Middle frontal gyrus (tissue), 1 donor: ENCODE measurements around the gene SKOR1.

Experiments used
- DNase-seq: peaks from one replicate; pipeline ENCODE4 v3.0.0-alpha.2; 2015; ENCODE audit warnings: low spot score; ENCODE audit errors: extremely low spot score

SKOR1 gene

GRCh38 chr15:67831363-67831762 is 6.1 kb downstream of the SKOR1 start:
- no peak for DNase-seq

- no peak for DNase-seq
These were observed 6.8 kb downstream of the SKOR1 start for GRCh38 chr15:67832031-67832551.

GRCh38 chr15:67832897-67833709 is 7.8 kb downstream of the SKOR1 start:
- no peak for DNase-seq

GRCh38 chr15:67833710-67834511 is 8.6 kb downstream of the SKOR1 start:
- DNase-seq: no peak

- no peak for DNase-seq
These were observed 9.4 kb downstream of the SKOR1 start for GRCh38 chr15:67834581-67835296.

GRCh38 chr15:67835297-67836133 is 10.2 kb downstream of the SKOR1 start:
- no peak for DNase-seq

- no peak for DNase-seq
These were observed 10.8 kb downstream of the SKOR1 start for GRCh38 chr15:67836134-67836455.

GRCh38 chr15:67836477-67836876 is 11.2 kb downstream of the SKOR1 start:
- DNase-seq: no peak

- DNase-seq: no peak
These were observed 11.6 kb downstream of the SKOR1 start for GRCh38 chr15:67836955-67837354.

GRCh38 chr15:67838789-67839332 is 13.6 kb downstream of the SKOR1 start:
- no peak for DNase-seq

- DNase-seq: no peak
These were observed 14.2 kb downstream of the SKOR1 start for GRCh38 chr15:67839499-67839928.

GRCh38 chr15:67839929-67840748 is 14.8 kb downstream of the SKOR1 start, which contains the start of gene RNU6-1:
TSS of gene RNU6-1 (minus strand) at chr15:67840045.
- DNase-seq: peak; percentile 83

- DNase-seq: no peak
These were observed 15.6 kb downstream of the SKOR1 start for GRCh38 chr15:67840749-67841512.

- no peak for DNase-seq
These were observed 16.1 kb downstream of the SKOR1 start for GRCh38 chr15:67841513-67841762.

- no peak for DNase-seq
These were observed 17.8 kb downstream of the SKOR1 start for GRCh38 chr15:67843092-67843501.

GRCh38 chr15:67843571-67844387 is 18.5 kb downstream of the SKOR1 start:
- DNase-seq: no peak

- no peak for DNase-seq
These were observed 20.7 kb downstream of the SKOR1 start for GRCh38 chr15:67845974-67846373.

- DNase-seq: no peak
These were observed 24.2 kb downstream of the SKOR1 start for GRCh38 chr15:67849538-67849937.
